HepG2 (cell line): ENCODE results near the gene UGT1A3. TPM values are rescaled to one million over a fixed set of nuclear protein-coding genes. Genes with fewer than 3 reads are reported as not detected.

Experiments used
- CBX1 ChIP-seq: IDR thresholded peaks from one replicate; pipeline ENCODE4 v1.6.1; 2016; ENCODE audit warnings: antibody characterized with exemption, low read depth
- ELF1 ChIP-seq: sonication (generic); formaldehyde crosslinking; IDR thresholded peaks from 2 replicates; pipeline ENCODE4 v1.4.0; 2020; ENCODE audit warnings: missing genetic modification reagents
- FOXC1 ChIP-seq: sonication (generic); formaldehyde crosslinking; IDR thresholded peaks from 2 replicates; pipeline ENCODE4 v1.8.0; 2022; ENCODE audit warnings: mild to moderate bottlenecking, missing genetic modification reagents, borderline replicate concordance
- GFI1 ChIP-seq: sonication (generic); formaldehyde crosslinking; IDR thresholded peaks from 2 replicates; pipeline ENCODE4 v1.5.0; 2020; ENCODE audit warnings: missing genetic modification reagents, mild to moderate bottlenecking, borderline replicate concordance
- HNF4A ChIP-seq: sonication (generic); formaldehyde crosslinking; IDR thresholded peaks from 2 replicates; pipeline ENCODE4 v1.4.0; 2020; ENCODE audit warnings: missing genetic modification reagents
- KAT7 ChIP-seq: IDR thresholded peaks from 2 replicates; pipeline ENCODE4 v1.6.1; 2018; ENCODE audit warnings: borderline replicate concordance, missing compliant biosample characterization
- KDM1A ChIP-seq: IDR thresholded peaks from 2 replicates; pipeline ENCODE4 v1.6.1; 2016; ENCODE audit warnings: missing compliant biosample characterization
- RFXANK ChIP-seq: IDR thresholded peaks from 2 replicates; pipeline ENCODE4 v1.6.1; 2016
- SMAD9 ChIP-seq: sonication (generic); formaldehyde crosslinking; IDR thresholded peaks from 2 replicates; pipeline ENCODE4 v1.5.1; 2020; ENCODE audit warnings: mild to moderate bottlenecking, missing genetic modification reagents
- TBX2 ChIP-seq: sonication (generic); formaldehyde crosslinking; IDR thresholded peaks from 2 replicates; pipeline ENCODE4 v1.5.0; 2020; ENCODE audit warnings: missing genetic modification reagents, mild to moderate bottlenecking, borderline replicate concordance
- ZFP1 ChIP-seq: IDR thresholded peaks from 2 replicates; pipeline ENCODE4 v1.6.1; 2016
- ZFP36L1 ChIP-seq: sonication (generic); formaldehyde crosslinking; IDR thresholded peaks from 2 replicates; pipeline ENCODE4 v1.8.0; 2022; ENCODE audit warnings: mild to moderate bottlenecking, missing genetic modification reagents, moderate library complexity
- ZFP37 ChIP-seq: sonication (generic); formaldehyde crosslinking; IDR thresholded peaks from 2 replicates; pipeline ENCODE4 v1.4.0; 2020; ENCODE audit warnings: missing genetic modification reagents, borderline replicate concordance
- ZMAT3 ChIP-seq: sonication (generic); formaldehyde crosslinking; conservative IDR thresholded peaks from 2 replicates; pipeline ENCODE4 v1.7.0; 2021; ENCODE audit warnings: missing genetic modification reagents
- ZNF460 ChIP-seq: sonication (generic); formaldehyde crosslinking; IDR thresholded peaks from 2 replicates; pipeline ENCODE4 v1.5.1; 2020; ENCODE audit warnings: missing genetic modification reagents, mild to moderate bottlenecking, borderline replicate concordance
- ZNF841 ChIP-seq: sonication (generic); formaldehyde crosslinking; IDR thresholded peaks from 2 replicates; pipeline ENCODE4 v1.8.1; 2023; ENCODE audit warnings: missing genetic modification reagents, borderline replicate concordance
- polyA plus RNA-seq, 8 experiments: library from polyadenylated mRNA; depleted of rRNA in 3 of 8; stranded (reverse) in 7 of 8; unstranded in 1 of 8; fragments of >200 nt; fragmentation: Illumina TruSeq in 4 of 8; extraction: Trizol in 4 of 8; gene quantifications; 2 replicates each; pipeline versions ENCODE4 v1.2.1 to v1.2.3, GENCODE V29; 2011 to 2016; ENCODE audit warnings: low read depth in 4 of 8, missing spikeins in 1 of 8, mixed read lengths in 1 of 8; ENCODE audit not compliant: insufficient read depth in 1 of 8
- total RNA-seq, 5 experiments: library from RNA; depleted of rRNA; stranded (reverse); fragments of >200 nt; fragmentation: Illumina TruSeq; extraction: Trizol; gene quantifications; 2 replicates each; pipeline ENCODE4 v1.2.3, GENCODE V29; 2016; ENCODE audit warnings: low read depth in 1 of 5
- TF ChIP-seq, protein P1 (sequence below), 2 experiments: sonication (generic) in 1 of 2; formaldehyde crosslinking in 1 of 2; IDR thresholded peaks; 2 replicates each; pipeline versions ENCODE4 v1.4.0 to v1.6.1; 2018 to 2020; ENCODE audit warnings: missing genetic modification reagents in 2 of 2, borderline replicate concordance in 1 of 2, low read depth in 1 of 2, mild to moderate bottlenecking in 1 of 2, missing biosample characterization in 1 of 2
- TF ChIP-seq, protein P2 (sequence below): sonication (generic); formaldehyde crosslinking; IDR thresholded peaks from 2 replicates; pipeline ENCODE4 v1.5.1; 2020; ENCODE audit warnings: missing genetic modification reagents, mild to moderate bottlenecking, borderline replicate concordance
- TF ChIP-seq, protein P3 (sequence below): sonication (generic); formaldehyde crosslinking; IDR thresholded peaks from 2 replicates; pipeline ENCODE4 v1.9.0; 2022; ENCODE audit warnings: low read depth, missing genetic modification reagents
- TF ChIP-seq, protein P4 (sequence below): IDR thresholded peaks from 2 replicates; pipeline ENCODE4 v1.6.1; 2018; ENCODE audit warnings: missing genetic modification reagents, mild to moderate bottlenecking, missing compliant biosample characterization
- TF ChIP-seq, protein P5 (sequence below): sonication (generic); formaldehyde crosslinking; IDR thresholded peaks from 2 replicates; pipeline ENCODE4 v1.4.0; 2020; ENCODE audit warnings: missing genetic modification reagents

Gene UGT1A3
- total and polyA plus RNA-seq, 2 of the 13 experiments (the other 11 are each of a cell fraction or from before 2014, with no cell fraction given), result not detected

DNA sequence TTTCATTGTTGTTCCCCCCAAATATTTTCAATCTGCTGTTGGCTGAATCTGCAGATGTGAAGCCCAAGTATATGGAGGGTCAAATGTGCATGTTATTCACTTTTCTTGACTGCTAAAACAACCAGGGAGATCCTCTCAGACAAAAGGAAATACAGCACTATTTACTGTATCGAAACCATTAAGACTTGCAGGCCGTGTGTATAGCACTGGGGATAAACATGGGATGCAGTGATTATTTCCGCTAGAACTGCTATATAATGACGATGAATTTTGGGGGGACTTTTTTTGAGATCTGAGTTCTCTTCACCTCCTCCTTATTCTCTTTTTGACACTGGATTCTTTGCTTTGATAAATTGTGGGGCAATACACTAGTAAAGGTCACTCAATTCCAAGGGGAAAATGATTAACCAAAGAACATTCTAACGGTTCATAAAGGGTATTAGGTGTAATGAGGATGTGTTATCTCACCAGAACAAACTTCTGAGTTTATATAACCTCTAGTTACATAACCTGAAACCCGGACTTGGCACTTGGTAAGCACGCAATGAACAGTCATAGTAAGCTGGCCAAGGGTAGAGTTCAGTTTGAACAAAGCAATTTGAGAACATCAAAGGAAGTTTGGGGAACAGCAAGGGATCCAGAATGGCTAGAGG is 27.7 kb downstream of the UGT1A3 start (continued):
- TF ChIP-seq HNF4A (CRISPR knock-in tag) (peak; percentile 95), RFXANK (CRISPR knock-in tag) (no peak), KDM1A (peak; percentile 92), ZNF841 (CRISPR knock-in tag) (0 out of 2 replicates have a peak, but pooled peaks have one; percentile 74), GFI1 (peak; percentile 95), ELF1 (CRISPR knock-in tag) (peak; percentile 39; the same call in 1 of the 2 replicates), KAT7 (CRISPR knock-in tag) (no peak), ZFP1 (peak; percentile 48; the same call in 1 of the 2 replicates), SMAD9 (CRISPR knock-in tag) (no peak), ZMAT3 (CRISPR knock-in tag) (peak; percentile 75; the same call in 1 of the 2 replicates), ZFP37 (CRISPR knock-in tag) (peak; percentile 78; the same call in 1 of the 2 replicates), ZFP36L1 (CRISPR knock-in tag) (peak; percentile 89; the same call in 1 of the 2 replicates), CBX1 (no peak), ZNF460 (CRISPR knock-in tag) (no peak; the same call in 1 of the 2 replicates), TBX2 (CRISPR knock-in tag) (peak; percentile 100), FOXC1 (peak; percentile 66; the same call in 1 of the 2 replicates)
- TF ChIP-seq, protein P1, sequence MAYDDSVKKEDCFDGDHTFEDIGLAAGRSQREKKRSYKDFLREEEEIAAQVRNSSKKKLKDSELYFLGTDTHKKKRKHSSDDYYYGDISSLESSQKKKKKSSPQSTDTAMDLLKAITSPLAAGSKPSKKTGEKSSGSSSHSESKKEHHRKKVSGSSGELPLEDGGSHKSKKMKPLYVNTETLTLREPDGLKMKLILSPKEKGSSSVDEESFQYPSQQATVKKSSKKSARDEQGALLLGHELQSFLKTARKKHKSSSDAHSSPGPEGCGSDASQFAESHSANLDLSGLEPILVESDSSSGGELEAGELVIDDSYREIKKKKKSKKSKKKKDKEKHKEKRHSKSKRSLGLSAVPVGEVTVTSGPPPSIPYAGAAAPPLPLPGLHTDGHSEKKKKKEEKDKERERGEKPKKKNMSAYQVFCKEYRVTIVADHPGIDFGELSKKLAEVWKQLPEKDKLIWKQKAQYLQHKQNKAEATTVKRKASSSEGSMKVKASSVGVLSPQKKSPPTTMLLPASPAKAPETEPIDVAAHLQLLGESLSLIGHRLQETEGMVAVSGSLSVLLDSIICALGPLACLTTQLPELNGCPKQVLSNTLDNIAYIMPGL (CRISPR knock-in tag; IDR thresholded peaks at IDR 0.05; ENCODE audit: borderline replicate concordance in 1 of 2, low read depth in 1 of 2), result peak in 1 of 2 experiments; percentile 66; a peak in 1 of 4 replicates
- TF ChIP-seq, protein P2, sequence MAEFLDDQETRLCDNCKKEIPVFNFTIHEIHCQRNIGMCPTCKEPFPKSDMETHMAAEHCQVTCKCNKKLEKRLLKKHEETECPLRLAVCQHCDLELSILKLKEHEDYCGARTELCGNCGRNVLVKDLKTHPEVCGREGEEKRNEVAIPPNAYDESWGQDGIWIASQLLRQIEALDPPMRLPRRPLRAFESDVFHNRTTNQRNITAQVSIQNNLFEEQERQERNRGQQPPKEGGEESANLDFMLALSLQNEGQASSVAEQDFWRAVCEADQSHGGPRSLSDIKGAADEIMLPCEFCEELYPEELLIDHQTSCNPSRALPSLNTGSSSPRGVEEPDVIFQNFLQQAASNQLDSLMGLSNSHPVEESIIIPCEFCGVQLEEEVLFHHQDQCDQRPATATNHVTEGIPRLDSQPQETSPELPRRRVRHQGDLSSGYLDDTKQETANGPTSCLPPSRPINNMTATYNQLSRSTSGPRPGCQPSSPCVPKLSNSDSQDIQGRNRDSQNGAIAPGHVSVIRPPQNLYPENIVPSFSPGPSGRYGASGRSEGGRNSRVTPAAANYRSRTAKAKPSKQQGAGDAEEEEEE (CRISPR knock-in tag), result peak; percentile 62; the same call in 1 of the 2 replicates
- TF ChIP-seq, protein P3, sequence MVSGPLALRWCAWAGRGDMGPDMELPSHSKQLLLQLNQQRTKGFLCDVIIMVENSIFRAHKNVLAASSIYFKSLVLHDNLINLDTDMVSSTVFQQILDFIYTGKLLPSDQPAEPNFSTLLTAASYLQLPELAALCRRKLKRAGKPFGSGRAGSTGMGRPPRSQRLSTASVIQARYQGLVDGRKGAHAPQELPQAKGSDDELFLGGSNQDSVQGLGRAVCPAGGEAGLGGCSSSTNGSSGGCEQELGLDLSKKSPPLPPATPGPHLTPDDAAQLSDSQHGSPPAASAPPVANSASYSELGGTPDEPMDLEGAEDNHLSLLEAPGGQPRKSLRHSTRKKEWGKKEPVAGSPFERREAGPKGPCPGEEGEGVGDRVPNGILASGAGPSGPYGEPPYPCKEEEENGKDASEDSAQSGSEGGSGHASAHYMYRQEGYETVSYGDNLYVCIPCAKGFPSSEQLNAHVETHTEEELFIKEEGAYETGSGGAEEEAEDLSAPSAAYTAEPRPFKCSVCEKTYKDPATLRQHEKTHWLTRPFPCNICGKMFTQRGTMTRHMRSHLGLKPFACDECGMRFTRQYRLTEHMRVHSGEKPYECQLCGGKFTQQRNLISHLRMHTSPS (CRISPR knock-in tag), result peak; percentile 45; the same call in 1 of the 2 replicates
- TF ChIP-seq, protein P4, sequence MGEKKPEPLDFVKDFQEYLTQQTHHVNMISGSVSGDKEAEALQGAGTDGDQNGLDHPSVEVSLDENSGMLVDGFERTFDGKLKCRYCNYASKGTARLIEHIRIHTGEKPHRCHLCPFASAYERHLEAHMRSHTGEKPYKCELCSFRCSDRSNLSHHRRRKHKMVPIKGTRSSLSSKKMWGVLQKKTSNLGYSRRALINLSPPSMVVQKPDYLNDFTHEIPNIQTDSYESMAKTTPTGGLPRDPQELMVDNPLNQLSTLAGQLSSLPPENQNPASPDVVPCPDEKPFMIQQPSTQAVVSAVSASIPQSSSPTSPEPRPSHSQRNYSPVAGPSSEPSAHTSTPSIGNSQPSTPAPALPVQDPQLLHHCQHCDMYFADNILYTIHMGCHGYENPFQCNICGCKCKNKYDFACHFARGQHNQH (CRISPR knock-in tag), result peak; percentile 80; the same call in 1 of the 2 replicates
- TF ChIP-seq, protein P5, sequence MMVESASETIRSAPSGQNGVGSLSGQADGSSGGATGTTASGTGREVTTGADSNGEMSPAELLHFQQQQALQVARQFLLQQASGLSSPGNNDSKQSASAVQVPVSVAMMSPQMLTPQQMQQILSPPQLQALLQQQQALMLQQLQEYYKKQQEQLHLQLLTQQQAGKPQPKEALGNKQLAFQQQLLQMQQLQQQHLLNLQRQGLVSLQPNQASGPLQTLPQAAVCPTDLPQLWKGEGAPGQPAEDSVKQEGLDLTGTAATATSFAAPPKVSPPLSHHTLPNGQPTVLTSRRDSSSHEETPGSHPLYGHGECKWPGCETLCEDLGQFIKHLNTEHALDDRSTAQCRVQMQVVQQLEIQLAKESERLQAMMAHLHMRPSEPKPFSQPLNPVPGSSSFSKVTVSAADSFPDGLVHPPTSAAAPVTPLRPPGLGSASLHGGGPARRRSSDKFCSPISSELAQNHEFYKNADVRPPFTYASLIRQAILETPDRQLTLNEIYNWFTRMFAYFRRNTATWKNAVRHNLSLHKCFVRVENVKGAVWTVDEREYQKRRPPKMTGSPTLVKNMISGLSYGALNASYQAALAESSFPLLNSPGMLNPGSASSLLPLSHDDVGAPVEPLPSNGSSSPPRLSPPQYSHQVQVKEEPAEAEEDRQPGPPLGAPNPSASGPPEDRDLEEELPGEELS (CRISPR knock-in tag), result peak; percentile 92
